RWPE2 (cell line): ENCODE results near the gene RNASE2.
"Not testable (repeated sequence)": the region's sequence is repeated elsewhere in the genome, so short reads cannot be mapped to it uniquely, and the experiment has no call there.

Experiments used
- ATAC-seq: fragments of 200-7000 bp; cut with Tn5 transposase; 3 replicates; pipeline ENCODE4 v1.9.1; 2021; ENCODE audit warnings: low read depth
- DNase-seq: peaks from one replicate; pipeline ENCODE4 v3.0.0-alpha.2; 2020; ENCODE audit warnings: low spot score
- H3K27ac ChIP-seq: fragments of 450-650 bp; 2 replicates; pipeline ENCODE4 v1.5.1; 2017; ENCODE audit warnings: mild to moderate bottlenecking; ENCODE audit not compliant: poor library complexity, severe bottlenecking
- H3K27me3 ChIP-seq: fragments of 250-450 bp; sonication (Bioruptor Pico); 2 replicates; pipeline ENCODE4 v1.5.1; 2021; ENCODE audit warnings: mild to moderate bottlenecking, moderate library complexity; ENCODE audit not compliant: insufficient read depth, poor library complexity, severe bottlenecking
- H3K36me3 ChIP-seq: fragments of 250-450 bp; sonication (Bioruptor Pico); 2 replicates; pipeline ENCODE4 v1.5.1; 2020; ENCODE audit warnings: low read depth, mild to moderate bottlenecking, moderate library complexity
- H3K4me1 ChIP-seq: fragments of 250-450 bp; sonication (Bioruptor Pico); 2 replicates; pipeline ENCODE4 v1.5.1; 2021; ENCODE audit warnings: mild to moderate bottlenecking, moderate library complexity; ENCODE audit not compliant: insufficient read depth, poor library complexity, severe bottlenecking
- H3K4me3 ChIP-seq: fragments of 250-450 bp; sonication (Bioruptor Pico); 2 replicates; pipeline ENCODE4 v1.5.1; 2021; ENCODE audit warnings: mild to moderate bottlenecking, moderate library complexity; ENCODE audit not compliant: severe bottlenecking
- H3K9me3 ChIP-seq: fragments of 250-450 bp; sonication (Bioruptor Pico); 2 replicates; pipeline ENCODE4 v1.5.1; 2021; ENCODE audit warnings: mild to moderate bottlenecking, moderate library complexity; ENCODE audit not compliant: severe bottlenecking
- CTCF ChIP-seq: fragments of 450-650 bp; IDR thresholded peaks from one replicate; pipeline ENCODE4 v1.5.1; 2017; ENCODE audit warnings: mild to moderate bottlenecking, moderate library complexity; ENCODE audit not compliant: poor library complexity, severe bottlenecking

Gene RNASE2

GRCh38 chr14:20934148-20934762 is 21.0 kb upstream of the RNASE2 start:
- no peaks in the 10 kb centered on the region for H3K36me3 ChIP-seq
- H3K4me3 ChIP-seq = no peak overlapping the region
- H3K27me3 ChIP-seq = no peaks in the 10 kb centered on the region
- H3K9me3 ChIP-seq = no peaks in the 10 kb centered on the region
- H3K27ac ChIP-seq = no peak overlapping the region
- H3K4me1 ChIP-seq = no peaks in the 10 kb centered on the region
- DNase-seq (no peak), ATAC-seq (no peak)
- TF ChIP-seq CTCF = peak; percentile 55

GRCh38 chr14:20935303-20935984 is 19.8 kb upstream of the RNASE2 start:
- TF ChIP-seq CTCF = no peak
- DNase-seq = no peak
- ATAC-seq = no peak
- peaks cover 2% of the 10 kb centered on the region for H3K27me3 ChIP-seq
- H3K4me1 ChIP-seq = no peaks in the 10 kb centered on the region
- H3K27ac ChIP-seq = no peak overlapping the region
- no peaks in the 10 kb centered on the region for H3K9me3 ChIP-seq
- H3K36me3 ChIP-seq = no peaks in the 10 kb centered on the region
- H3K4me3 ChIP-seq = no peak overlapping the region

GRCh38 chr14:20945146-20945545 is 10.1 kb upstream of the RNASE2 start:
- DNase-seq, H3K9me3 ChIP-seq, H3K4me3 ChIP-seq, H3K36me3 ChIP-seq, ATAC-seq, H3K27ac ChIP-seq, H3K4me1 ChIP-seq: not testable (repeated sequence)
- peaks cover 29% of the 10 kb centered on the region for H3K27me3 ChIP-seq

GRCh38 chr14:20946707-20947106 is 8.6 kb upstream of the RNASE2 start:
- not testable (repeated sequence) for H3K4me1 ChIP-seq, H3K4me3 ChIP-seq, H3K27ac ChIP-seq, ATAC-seq, H3K9me3 ChIP-seq, DNase-seq, H3K36me3 ChIP-seq
- peaks cover 20% of the 10 kb centered on the region for H3K27me3 ChIP-seq

- not testable (repeated sequence) for H3K4me1 ChIP-seq, ATAC-seq, H3K4me3 ChIP-seq
These were observed 219 bp downstream of the RNASE2 start for GRCh38 chr14:20955538-20955873.

GRCh38 chr14:20956376-20956976 is 1.2 kb downstream of the RNASE2 start:
- peaks cover 2% of the 10 kb centered on the region for H3K27me3 ChIP-seq
- H3K36me3 ChIP-seq = no peaks in the 10 kb centered on the region
- ATAC-seq = no peak
- no peak overlapping the region for H3K27ac ChIP-seq
- peaks cover 6% of the 10 kb centered on the region for H3K4me1 ChIP-seq
- H3K9me3 ChIP-seq = no peaks in the 10 kb centered on the region
- no peak for DNase-seq
- H3K4me3 ChIP-seq = no peak overlapping the region
- TF ChIP-seq CTCF = no peak

More at GRCh38 chr14:20955538-20955873, 219 bp downstream of the RNASE2 start:
- not testable (repeated sequence) for H3K9me3 ChIP-seq, H3K27ac ChIP-seq, DNase-seq, H3K36me3 ChIP-seq, H3K27me3 ChIP-seq

GRCh38 chr14:20958946-20959345 is 3.7 kb downstream of the RNASE2 start:
- H3K36me3 ChIP-seq, H3K4me3 ChIP-seq, H3K27me3 ChIP-seq, H3K4me1 ChIP-seq, H3K27ac ChIP-seq, ATAC-seq, DNase-seq, H3K9me3 ChIP-seq: not testable (repeated sequence)
